Tibial nerve (tissue), 4 donors: ENCODE measurements around the gene ZNF778. TPM values are rescaled to one million over a fixed set of nuclear protein-coding genes. Genes with fewer than 3 reads are reported as not detected.

Experiments
- DNase-seq, 2 donors: peaks; one replicate each; pipeline ENCODE4 v3.0.0-alpha.2; 2019; ENCODE audit warnings: low spot score in 2 of 2
- H3K27ac ChIP-seq, 4 donors: fragments of 200-600 bp; sonication (generic) in 3 of 4; one replicate each; pipeline ENCODE4 v1.5.1; 2017 to 2019; ENCODE audit warnings: mild to moderate bottlenecking in 1 of 4
- H3K27me3 ChIP-seq, 2 donors: fragments of 200-600 bp; sonication (generic) in 1 of 2; one replicate each; pipeline versions ENCODE4 v1.5.1 to v1.6.0; 2017 to 2019
- H3K36me3 ChIP-seq, 3 donors: fragments of 200-600 bp; sonication (generic); one replicate each; pipeline ENCODE4 v1.5.1; 2018 to 2019
- H3K4me1 ChIP-seq, 4 donors: fragments of 200-600 bp; sonication (generic) in 3 of 4; one replicate each; pipeline ENCODE4 v1.5.1; 2017 to 2019
- H3K4me3 ChIP-seq, 4 donors: fragments of 200-600 bp; sonication (generic) in 3 of 4; one replicate each; pipeline ENCODE4 v1.5.1; 2017 to 2019; ENCODE audit warnings: mild to moderate bottlenecking in 1 of 4, moderate library complexity in 1 of 4
- H3K9me3 ChIP-seq, 4 donors: fragments of 200-600 bp; sonication (generic) in 3 of 4; one replicate each; pipeline ENCODE4 v1.5.1; 2017 to 2019
- CTCF ChIP-seq, 5 experiments: fragments of 200-600 bp in 3 of 5; fragments of 450-650 bp in 2 of 5; sonication (generic) in 3 of 5; IDR thresholded peaks; one replicate each; pipeline ENCODE4 v1.5.1; 2016 to 2019; ENCODE audit warnings: antibody characterized with exemption in 5 of 5, mild to moderate bottlenecking in 3 of 5, moderate library complexity in 2 of 5
- EP300 ChIP-seq, 2 donors: sonication (generic); formaldehyde crosslinking; IDR thresholded peaks; one replicate each; pipeline ENCODE4 v1.6.1; 2017; ENCODE audit warnings: antibody characterized with exemption in 2 of 2, mild to moderate bottlenecking in 1 of 2
- POLR2A ChIP-seq, 2 donors: fragments of 450-650 bp; IDR thresholded peaks; one replicate each; pipeline ENCODE4 v1.6.1; 2017; ENCODE audit warnings: antibody characterized with exemption in 2 of 2, mild to moderate bottlenecking in 2 of 2, moderate library complexity in 2 of 2
- WGBS, 2 donors: methylation state at CpG; one replicate each; pipeline ENCODE4 v1.1.5; 2018; 5-methylcytosine and 5-hydroxymethylcytosine counted together
- total RNA-seq, 4 donors: library from RNA; depleted of rRNA; stranded (reverse); fragments of >200 nt; gene quantifications; one replicate each; pipeline ENCODE4 v1.1.0, GENCODE V29; 2016

Gene ZNF778
- total RNA-seq, 4 donors from 2014 or later, result 11.2 to 26.0 (median 16.2) TPM

DNA sequence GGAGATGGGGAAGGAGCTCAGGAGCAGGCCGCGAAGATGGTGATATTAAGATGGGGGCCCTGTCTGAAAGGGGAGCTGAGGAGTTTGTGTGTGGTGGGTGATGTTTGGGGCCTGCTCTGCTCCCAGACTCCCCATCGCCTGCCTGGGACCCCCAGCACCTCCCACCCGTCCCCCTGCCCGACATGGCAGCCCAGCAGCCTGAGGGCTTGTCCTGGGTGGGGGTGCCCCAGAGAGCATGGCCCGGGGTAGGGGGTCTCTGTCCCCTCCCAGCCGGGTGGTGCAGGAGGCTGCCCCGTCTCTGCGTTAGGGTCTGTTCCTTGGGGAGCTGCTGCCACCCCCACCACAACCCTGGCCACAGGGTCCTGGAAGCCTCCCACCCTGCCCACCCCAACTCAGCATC is 40.8 kb upstream of the ZNF778 start:
- no peak for TF ChIP-seq CTCF (IDR thresholded peaks at IDR 0.05)
- 83 to 90% methylated on average over 7 of the region's 9 CpGs for WGBS, 2 donors
- H3K4me3 ChIP-seq, result no peak overlapping the region
- peaks cover 0 to 44% (median 11%) of the 10 kb centered on the region in 4 donors for H3K4me1 ChIP-seq
- H3K27ac ChIP-seq, result no peak overlapping the region
- no peak for DNase-seq
- no peaks in the 10 kb centered on the region for H3K9me3 ChIP-seq
- peaks cover 0 to 4% of the 10 kb centered on the region in 2 donors for H3K27me3 ChIP-seq
- peaks cover 0 to 23% (median 0%) of the 10 kb centered on the region in 3 donors for H3K36me3 ChIP-seq

DNA sequence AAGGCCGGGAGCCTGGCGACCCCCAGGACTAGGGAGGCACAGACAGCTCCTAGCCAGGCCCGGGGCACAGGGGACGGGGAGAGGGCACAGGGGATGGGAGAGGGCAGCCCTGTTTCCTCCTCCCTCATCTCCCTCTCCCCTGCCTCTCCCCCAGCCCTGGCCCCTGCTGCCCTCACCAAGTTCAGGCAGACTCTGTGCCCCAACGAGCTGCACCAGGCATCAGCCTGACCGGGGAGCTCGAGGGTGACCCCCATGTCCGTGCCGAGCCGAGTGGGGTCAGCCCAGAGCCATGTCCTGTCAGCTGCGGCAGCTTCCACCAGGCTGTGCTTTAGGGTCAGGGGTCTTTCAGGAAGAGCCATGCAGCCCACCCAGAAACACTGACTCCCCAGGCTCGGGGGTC is 40.0 kb upstream of the ZNF778 start:
- Histone ChIP-seq H3K27ac (no peak overlapping the region), H3K4me3 (no peak overlapping the region), H3K27me3 (no peaks in the 10 kb centered on the region), H3K4me1 (peaks cover 0 to 36% (median 11%) of the 10 kb centered on the region in 4 donors), H3K9me3 (no peaks in the 10 kb centered on the region), H3K36me3 (peaks cover 0 to 23% (median 0%) of the 10 kb centered on the region in 3 donors)
- no peak for DNase-seq
- WGBS, 2 donors, result 70 to 83% methylated on average over 9 to 12 of the region's 12 CpGs
- TF ChIP-seq POLR2A (IDR thresholded peaks at IDR 0.05), result no peak
- no peak for TF ChIP-seq EP300 (IDR thresholded peaks at IDR 0.05)
- TF ChIP-seq CTCF (IDR thresholded peaks at IDR 0.05), result no peak

- TF ChIP-seq POLR2A (IDR thresholded peaks at IDR 0.05) (no peak), CTCF (IDR thresholded peaks at IDR 0.05) (no peak), EP300 (IDR thresholded peaks at IDR 0.05) (no peak)
- Histone ChIP-seq H3K4me1 (peaks cover 0 to 28% (median 11%) of the 10 kb centered on the region in 4 donors), H3K27me3 (peaks cover 0 to 2% of the 10 kb centered on the region in 2 donors), H3K9me3 (no peaks in the 10 kb centered on the region), H3K27ac (no peak overlapping the region), H3K36me3 (peaks cover 0 to 23% (median 0%) of the 10 kb centered on the region in 3 donors), H3K4me3 (no peak overlapping the region)
- WGBS, 2 donors, result 73 to 87% methylated on average over 17 to 23 of the region's 24 CpGs
- DNase-seq, result no peak
Measured at GRCh38 chr16:89178453-89179147, 38.9 kb upstream of the ZNF778 start.

DNA sequence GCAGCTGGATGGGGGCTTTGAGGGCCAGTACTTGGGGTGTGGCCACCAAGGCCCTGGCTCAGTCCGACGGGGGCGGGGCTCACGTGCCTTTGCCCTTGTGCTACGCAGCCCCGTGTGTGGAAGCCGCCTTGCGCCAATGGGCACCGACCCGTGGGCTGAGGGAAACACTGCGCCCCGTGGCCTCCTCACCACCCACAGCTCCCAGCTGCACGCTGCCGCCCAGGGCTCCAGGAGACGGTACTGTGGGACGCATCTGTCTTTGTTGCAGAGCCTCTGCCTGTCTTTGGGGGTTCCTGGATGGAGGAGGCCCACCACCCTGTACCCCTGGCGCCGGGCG is 38.4 kb upstream of the ZNF778 start:
- Histone ChIP-seq H3K27ac (no peak overlapping the region), H3K9me3 (no peaks in the 10 kb centered on the region), H3K36me3 (peaks cover 0 to 23% (median 0%) of the 10 kb centered on the region in 3 donors), H3K4me1 (peaks cover 0 to 23% (median 11%) of the 10 kb centered on the region in 4 donors), H3K27me3 (peaks cover 0 to 6% of the 10 kb centered on the region in 2 donors), H3K4me3 (no peak overlapping the region)
- 76 to 82% methylated on average over 13 to 18 of the region's 19 CpGs for WGBS, 2 donors
- DNase-seq, result no peak
- TF ChIP-seq EP300 (IDR thresholded peaks at IDR 0.05), result no peak
- no peak for TF ChIP-seq CTCF (IDR thresholded peaks at IDR 0.05)
- TF ChIP-seq POLR2A (IDR thresholded peaks at IDR 0.05), result no peak

DNA sequence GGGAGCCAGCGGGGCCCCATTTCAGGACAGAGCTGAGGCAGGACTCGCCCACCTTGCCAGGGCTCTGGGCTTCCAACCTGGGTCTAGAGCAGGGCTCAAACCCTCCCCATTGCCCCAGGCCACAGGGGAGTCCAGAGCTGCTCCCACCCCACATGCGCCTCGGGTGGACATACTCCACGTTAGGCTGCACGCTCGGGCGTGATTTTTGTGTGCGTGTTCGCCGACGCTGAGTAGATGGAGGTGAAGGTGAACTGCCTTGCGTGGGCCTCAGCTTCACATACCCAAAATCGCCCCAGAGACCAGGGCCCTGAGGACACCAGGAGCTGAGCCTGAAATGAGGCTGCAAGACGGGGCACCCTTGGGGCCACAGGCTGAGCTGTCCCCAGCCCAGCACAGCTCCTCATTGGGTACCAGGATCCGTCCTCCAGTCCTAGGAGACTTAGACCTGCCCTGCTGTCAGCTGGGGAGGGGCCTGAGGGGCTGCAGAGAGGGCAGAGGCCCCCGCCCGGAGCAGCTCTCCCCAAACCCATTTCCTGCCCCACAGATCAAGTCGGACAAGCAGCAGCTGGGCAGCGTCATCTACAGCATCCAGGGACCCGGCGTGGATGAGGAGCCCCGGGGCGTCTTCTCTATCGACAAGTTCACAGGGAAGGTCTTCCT is 37.7 kb upstream of the ZNF778 start:
- no peak for DNase-seq
- 76 to 92% methylated on average over 18 to 22 of the region's 25 CpGs for WGBS, 2 donors
- peaks cover 0 to 6% of the 10 kb centered on the region in 2 donors for H3K27me3 ChIP-seq

More for the DNA sequence above, 37.7 kb upstream of the ZNF778 start:
- Histone ChIP-seq H3K4me1 (peaks cover 0 to 16% (median 6%) of the 10 kb centered on the region in 4 donors), H3K36me3 (peaks cover 0 to 23% (median 0%) of the 10 kb centered on the region in 3 donors), H3K27ac (no peak overlapping the region), H3K4me3 (no peak overlapping the region), H3K9me3 (no peaks in the 10 kb centered on the region)
- TF ChIP-seq EP300 (IDR thresholded peaks at IDR 0.05) (no peak), POLR2A (IDR thresholded peaks at IDR 0.05) (no peak), CTCF (IDR thresholded peaks at IDR 0.05) (no peak)
